ENCODE results near the gene IL4I1.

GRCh38 chr19:49864890-49865289 lies 31.8 kb downstream of the IL4I1 start:
- no peak for TF ChIP-seq POLR2AphosphoS5 (IDR thresholded peaks at IDR 0.05; ENCODE audit: low read depth, low read length)
- no peak for TF ChIP-seq SP1 (IDR thresholded peaks at IDR 0.05; ENCODE audit: low read depth, low read length)
- TF ChIP-seq NRF1 (IDR thresholded peaks at IDR 0.05; ENCODE audit: low read depth, low read length) = no peak
- TF ChIP-seq SIN3A (conservative IDR thresholded peaks at IDR 0.05 in 1 of 2, IDR thresholded peaks at IDR 0.05 in 1 of 2; ENCODE audit: low read depth in 1 of 2, low read length in 2 of 2) = no peak
- no peak for TF ChIP-seq SUZ12 (IDR thresholded peaks at IDR 0.05; ENCODE audit: low read length)
- no peak for TF ChIP-seq CTCF (IDR thresholded peaks at IDR 0.05; ENCODE audit: control extremely low read depth in 1 of 3, insufficient read depth in 1 of 3, low read depth in 1 of 3, low read length in 3 of 3)
- TF ChIP-seq BRCA1 (IDR thresholded peaks at IDR 0.05; ENCODE audit: low read depth, low read length) = no peak
- TF ChIP-seq CHD1 (IDR thresholded peaks at IDR 0.05; ENCODE audit: low read depth, low read length) = no peak
- no peak for TF ChIP-seq EP300 (IDR thresholded peaks at IDR 0.05; ENCODE audit: borderline replicate concordance in 1 of 2, low read depth in 2 of 2, low read length in 2 of 2)
- no peak for TF ChIP-seq POLR2A (IDR thresholded peaks at IDR 0.05; ENCODE audit: control extremely low read depth in 1 of 2, low read depth in 2 of 2, low read length in 2 of 2)
- TF ChIP-seq MAX (IDR thresholded peaks at IDR 0.05) = no peak
- TF ChIP-seq EGR1 (IDR thresholded peaks at IDR 0.05; ENCODE audit: borderline replicate concordance, low read depth, low read length) = no peak

Measured in H1 (cell line).